Muscle of back (tissue), 13 donors: Measurements from ENCODE around the gene GNB4. TPM values are rescaled to one million over a fixed set of nuclear protein-coding genes. Genes with fewer than 3 reads are reported as not detected.

ENCODE experiments used
- DNase-seq, 3 donors: peaks; one replicate each; pipeline versions ENCODE4 v3.0.0 to v3.0.0-alpha.2; 2013
- long read RNA-seq, 9 donors: transcript quantifications; one replicate each; lab custom pipeline, GENCODE V29; 2026
- polyA plus RNA-seq, 10 donors: library from polyadenylated mRNA; unstranded; fragments of 120-200 nt; gene quantifications; one replicate each; pipeline ENCODE4 v1.2.1, GENCODE V29; 2013; ENCODE audit not compliant: insufficient read length in 10 of 10

Gene GNB4
- 10 to 100 TPM; 30.9 to 43.8 (median 35.4) TPM for polyA plus RNA-seq
- long read RNA-seq, donor 1, full-length matches to known transcripts = 3 of 3 reads
- long read RNA-seq, donor 1, partial matches to known transcripts = 0 of 3 reads
- long read RNA-seq, donor 1, other reads (novel, unspliced or antisense) = 0 of 3 reads
- long read RNA-seq, donor 2, full-length matches to known transcripts = 4 of 4 reads
- long read RNA-seq, donor 2, partial matches to known transcripts = 0 of 4 reads
- long read RNA-seq, donor 2, other reads (novel, unspliced or antisense) = 0 of 4 reads
- long read RNA-seq, donor 3 = 0 reads
- long read RNA-seq, donor 4, full-length matches to known transcripts = 5 of 5 reads
- long read RNA-seq, donor 4, partial matches to known transcripts = 0 of 5 reads
- long read RNA-seq, donor 4, other reads (novel, unspliced or antisense) = 0 of 5 reads
- long read RNA-seq, donor 5, full-length matches to known transcripts = 6 of 6 reads
- long read RNA-seq, donor 5, partial matches to known transcripts = 0 of 6 reads
- long read RNA-seq, donor 5, other reads (novel, unspliced or antisense) = 0 of 6 reads
- long read RNA-seq, donor 6, full-length matches to known transcripts = 15 of 15 reads
- long read RNA-seq, donor 6, partial matches to known transcripts = 0 of 15 reads
- long read RNA-seq, donor 6, other reads (novel, unspliced or antisense) = 0 of 15 reads
- long read RNA-seq, donor 7, full-length matches to known transcripts = 2 of 2 reads
- long read RNA-seq, donor 7, partial matches to known transcripts = 0 of 2 reads
- long read RNA-seq, donor 7, other reads (novel, unspliced or antisense) = 0 of 2 reads
- long read RNA-seq, donor 8, full-length matches to known transcripts = 8 of 16 reads
- long read RNA-seq, donor 8, partial matches to known transcripts = 8 of 16 reads
- long read RNA-seq, donor 8, other reads (novel, unspliced or antisense) = 0 of 16 reads
- long read RNA-seq, donor 9, full-length matches to known transcripts = 1 of 1 reads
- long read RNA-seq, donor 9, partial matches to known transcripts = 0 of 1 reads
- long read RNA-seq, donor 9, other reads (novel, unspliced or antisense) = 0 of 1 reads

DNA sequence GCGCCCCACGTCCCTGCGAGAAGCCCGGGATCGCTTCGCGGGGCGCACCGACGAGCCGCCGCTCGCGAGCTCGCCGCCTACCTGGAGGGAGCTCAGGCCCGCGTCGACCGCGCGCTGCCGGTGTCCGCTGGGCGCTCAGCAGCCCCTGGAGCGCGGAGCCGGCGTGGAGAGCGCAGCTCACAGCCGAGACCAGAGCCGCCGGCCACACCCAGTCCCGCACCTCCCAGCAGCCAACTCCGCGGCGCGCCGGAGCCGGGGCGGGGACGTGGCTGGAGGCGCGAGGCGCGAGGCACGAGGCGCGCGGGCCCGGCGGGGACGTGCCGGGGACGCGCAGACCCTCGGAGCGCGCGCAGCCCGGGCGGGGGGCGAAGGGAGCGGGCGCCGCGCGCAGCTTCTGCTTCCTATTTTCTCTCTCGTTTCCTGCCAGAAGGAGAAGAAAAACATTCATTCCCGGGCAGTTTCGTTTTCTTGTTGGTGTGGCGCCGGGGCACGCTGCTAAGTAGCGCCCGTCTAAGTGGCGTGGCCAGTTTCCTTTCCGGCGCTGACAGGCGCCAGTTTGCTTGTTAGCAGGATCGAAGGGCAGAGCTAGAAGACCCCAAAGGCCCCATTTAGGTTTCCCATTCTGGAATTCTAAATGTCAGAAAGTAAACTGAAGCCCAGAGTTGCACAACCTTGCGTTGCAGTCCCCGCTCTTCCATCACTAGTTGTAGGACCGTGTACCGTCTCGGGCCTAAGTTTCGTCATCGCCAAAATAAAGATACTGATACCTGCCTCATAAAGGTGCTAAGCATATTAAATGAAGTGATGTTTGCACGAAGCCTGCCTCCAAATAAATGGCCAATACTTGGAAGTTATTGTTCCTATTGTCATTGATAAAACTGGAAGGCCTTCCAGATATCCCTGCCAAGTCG is at the start of gene GNB4:
GNB4 (minus strand) TSS at position 206 of the 911 bp plus-strand sequence. CDS start 25,270 bp downstream, outside the sequence.
- DNase-seq = peak; percentile 92 to 97 (median 93)

DNA sequence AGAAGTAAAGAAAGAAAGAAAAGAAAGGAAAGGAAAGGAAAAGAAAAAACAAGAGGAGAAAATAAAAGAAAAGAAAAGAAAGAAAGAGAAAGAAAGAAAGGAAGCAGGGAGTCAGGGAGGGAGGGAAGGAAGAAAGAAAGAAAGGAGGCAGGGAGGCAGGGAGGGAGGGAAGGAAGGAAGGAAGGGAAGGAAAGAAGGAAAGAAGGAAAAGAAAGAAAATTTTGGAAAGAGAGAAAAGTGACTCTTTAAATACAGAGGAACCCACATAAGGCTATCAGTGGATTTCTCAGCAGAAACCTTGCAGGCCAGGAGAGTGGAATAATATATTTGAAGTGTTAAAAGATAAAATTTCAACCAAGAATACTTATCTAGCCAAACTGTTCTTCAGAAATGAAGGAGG is 44.2 kb upstream of the GNB4 start:
- DNase-seq = no peak

DNA sequence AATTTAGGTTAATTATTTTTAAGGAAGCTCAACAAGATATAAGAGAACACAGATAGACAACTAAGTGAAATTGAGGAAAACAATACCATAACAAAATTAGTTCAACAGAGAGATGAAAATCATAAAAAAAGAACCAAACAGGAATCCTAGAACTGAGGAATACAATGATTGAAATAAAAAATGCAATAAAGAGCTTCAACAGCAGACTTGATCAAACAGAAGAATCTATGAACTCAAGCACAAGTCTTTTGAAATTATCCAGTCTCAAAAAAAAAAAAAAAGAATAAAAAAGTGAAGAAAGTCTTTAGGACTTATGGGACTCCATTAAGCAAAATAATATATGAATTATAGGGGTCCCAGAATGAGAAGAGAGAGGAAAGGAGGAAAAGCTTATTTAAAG is 42.0 kb upstream of the GNB4 start:
- DNase-seq = no peak

DNA sequence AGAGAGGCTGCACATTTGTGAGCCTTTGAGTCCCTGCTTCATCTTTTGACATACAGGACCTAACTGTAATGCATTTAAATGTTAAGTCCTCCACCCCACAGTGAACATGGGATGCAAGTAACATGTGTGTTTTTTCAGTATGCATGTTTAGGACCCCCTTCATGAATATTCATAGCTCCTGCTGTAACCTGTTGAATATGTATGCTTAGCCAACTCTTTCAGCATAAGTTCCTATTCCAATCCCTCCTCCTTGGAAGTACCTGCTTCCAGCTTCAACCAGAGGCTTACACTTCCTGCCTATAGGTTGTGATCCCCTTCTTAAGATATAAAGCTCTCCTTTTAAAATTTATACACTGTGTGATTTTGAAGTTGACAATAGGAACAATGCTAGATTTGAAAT is 36.9 kb upstream of the GNB4 start:
- no peak for DNase-seq

DNA sequence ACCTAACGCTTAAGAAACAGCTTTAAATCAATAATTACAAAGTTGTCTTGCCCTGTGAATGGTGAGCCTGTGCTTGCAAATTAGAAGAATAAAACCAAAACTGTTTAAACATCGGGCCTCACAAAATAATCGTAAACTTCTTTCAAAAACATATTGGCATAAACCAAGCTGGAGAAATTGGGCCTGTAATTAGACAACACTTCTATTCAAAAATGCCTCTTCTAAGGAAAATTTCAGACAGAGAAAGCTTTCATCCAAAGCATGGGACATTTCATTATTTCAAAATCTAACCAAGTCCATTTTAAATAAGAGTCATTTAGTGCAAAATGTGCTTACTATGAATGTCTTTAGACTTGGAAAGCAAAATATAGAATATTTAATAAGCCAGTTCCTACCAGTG is 35.5 kb upstream of the GNB4 start:
- DNase-seq = no peak

DNA sequence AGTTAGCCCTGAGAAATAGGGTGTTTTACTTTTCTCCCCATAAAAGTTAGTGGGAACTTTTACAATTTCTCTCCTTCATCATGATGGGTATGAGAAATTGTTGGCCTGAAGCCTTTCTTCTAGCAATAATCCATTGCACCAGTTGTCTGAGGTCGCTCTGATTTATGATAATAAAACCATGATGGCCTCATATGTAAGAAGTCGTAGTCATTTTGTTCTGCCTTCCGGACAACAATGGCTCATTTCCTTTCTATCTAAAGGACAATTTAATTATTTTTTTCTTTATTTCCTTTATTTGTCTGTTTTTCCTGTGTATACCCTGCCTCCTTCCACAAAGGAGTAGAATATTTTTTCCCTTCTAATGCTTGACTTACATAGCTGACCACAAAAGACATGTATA is 31.6 kb upstream of the GNB4 start:
- no peak for DNase-seq

DNA sequence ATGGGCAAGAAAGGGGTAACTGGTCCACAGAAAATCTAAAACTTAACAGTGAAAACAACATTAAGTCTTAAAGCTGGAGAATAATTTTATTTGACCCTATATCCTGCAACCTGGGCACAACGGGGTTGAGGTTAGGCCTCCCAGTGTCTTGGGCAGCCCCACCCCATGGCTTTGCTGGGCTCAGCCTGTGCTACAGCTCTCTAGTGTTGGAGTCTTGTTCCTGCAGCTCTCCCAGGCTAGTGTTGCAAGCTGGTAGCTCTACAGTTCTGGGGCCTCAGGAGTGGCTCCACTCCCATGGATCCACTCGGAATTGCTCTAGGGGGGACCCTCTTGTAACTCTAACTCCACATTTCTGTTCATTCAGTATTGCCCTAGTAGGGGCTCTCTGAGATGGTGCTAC is 24.9 kb upstream of the GNB4 start:
- DNase-seq = no peak

DNA sequence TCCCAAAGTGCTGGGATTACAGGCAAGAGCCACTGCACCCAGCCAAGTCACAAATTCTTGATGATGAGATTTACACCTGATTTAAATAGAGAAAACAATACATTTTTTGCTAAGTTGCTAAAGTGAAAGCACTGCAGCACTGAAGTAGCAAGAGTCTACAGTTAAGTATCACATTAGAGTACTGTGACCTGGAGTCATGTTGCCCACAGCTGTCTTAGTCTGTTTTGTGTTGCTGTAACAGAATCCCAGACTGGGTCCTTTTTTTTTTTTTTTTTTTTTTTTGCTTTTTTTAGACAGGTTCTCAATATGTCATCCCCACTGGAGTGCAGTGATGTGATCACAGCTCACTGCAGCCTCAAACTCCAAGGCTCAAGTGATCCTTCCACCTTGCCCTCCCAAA is 23.2 kb upstream of the GNB4 start:
- peak in 1 of 3 donors; percentile 17 for DNase-seq

DNA sequence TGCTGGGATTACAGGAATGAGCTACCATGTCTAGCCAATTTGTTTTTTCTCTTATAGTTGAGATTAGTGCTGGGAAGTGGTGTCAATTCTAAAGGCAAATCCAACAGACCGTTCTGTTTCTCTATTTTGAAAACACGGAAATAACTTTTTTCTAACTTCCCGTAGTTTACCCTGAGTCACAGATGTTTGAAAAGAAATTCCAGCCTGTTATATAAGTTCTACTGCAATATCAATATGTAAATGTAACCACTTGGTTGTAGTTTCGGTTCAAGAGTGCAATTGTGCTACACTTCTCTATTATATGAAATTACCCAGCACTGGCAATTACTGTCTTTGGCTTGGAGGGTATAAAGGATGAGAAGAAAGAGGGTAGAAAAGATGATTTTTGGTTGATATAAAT is 22.3 kb upstream of the GNB4 start:
- no peak for DNase-seq

DNA sequence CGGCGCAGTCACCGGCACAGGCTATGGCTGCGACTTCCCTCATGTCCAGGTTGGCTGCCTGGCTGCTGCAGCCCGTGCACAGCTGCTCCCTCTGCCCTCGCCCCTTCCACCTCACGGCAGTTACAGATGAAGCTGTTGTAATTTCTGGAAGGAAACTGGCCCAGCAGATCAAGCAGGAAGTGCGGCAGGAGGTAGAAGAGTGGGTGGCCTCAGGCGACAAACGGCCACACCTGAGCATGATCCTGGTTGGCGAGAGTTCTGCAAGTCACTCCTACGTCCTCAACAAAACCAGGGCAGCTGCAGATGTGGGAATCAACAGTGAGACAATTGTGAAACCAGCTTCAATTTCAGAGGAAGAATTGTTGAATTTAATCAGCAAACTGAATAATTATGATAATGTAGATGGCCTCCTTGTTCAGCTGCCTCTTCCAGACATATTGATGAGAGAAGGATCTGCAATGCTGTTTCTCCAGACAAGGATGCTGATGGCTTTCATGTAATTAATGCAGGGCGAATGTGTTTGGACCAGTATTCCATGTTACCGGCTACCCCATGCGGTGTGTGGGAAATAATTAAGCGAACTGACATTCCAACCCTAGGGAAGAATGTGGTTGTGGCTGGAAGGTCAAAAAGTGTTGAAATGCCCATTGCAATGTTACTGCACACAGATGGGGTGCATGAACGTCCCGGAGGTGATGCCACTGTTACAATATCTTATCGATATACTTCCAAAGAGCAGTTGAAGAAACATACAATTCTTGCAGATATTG is 13.2 kb upstream of the GNB4 start:
- no peak for DNase-seq

DNA sequence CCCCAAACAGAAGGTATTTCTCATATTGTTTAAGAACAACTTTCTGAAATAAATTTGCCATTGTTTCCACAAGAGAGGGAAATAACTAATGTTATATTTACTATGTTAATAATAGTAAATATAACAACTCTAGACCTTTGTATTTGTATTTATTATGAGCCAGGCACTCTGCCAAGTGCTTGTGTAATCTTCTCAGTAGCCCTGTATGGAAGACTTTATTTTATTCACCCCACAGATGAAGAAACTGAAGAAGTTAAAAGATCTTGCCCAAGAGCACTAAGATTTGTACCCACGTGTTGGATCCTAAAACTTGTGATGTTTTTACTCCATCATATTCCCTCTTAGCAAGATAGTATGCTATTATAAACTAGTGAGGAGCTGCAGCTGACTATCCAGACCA is 12.0 kb upstream of the GNB4 start:
- no peak for DNase-seq

DNA sequence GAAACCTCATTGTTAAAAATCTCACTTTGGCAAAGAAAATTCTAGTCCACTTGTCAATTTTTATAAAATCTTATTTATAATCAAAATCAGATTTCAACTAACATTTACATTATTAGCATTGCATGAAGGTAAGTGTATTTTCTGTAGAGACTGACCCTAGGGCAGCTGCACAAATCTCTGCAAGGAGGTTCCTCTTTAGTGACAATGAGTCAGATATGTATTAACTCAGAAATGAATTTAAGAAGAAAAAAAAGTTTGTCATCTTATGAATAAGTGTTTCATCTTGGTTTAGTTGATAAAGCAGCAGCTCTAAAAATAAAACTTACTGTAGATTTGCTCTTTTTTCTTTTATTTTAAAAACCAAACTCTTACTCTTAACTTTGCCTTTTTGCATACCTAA is 9.0 kb upstream of the GNB4 start:
- no peak for DNase-seq

DNA sequence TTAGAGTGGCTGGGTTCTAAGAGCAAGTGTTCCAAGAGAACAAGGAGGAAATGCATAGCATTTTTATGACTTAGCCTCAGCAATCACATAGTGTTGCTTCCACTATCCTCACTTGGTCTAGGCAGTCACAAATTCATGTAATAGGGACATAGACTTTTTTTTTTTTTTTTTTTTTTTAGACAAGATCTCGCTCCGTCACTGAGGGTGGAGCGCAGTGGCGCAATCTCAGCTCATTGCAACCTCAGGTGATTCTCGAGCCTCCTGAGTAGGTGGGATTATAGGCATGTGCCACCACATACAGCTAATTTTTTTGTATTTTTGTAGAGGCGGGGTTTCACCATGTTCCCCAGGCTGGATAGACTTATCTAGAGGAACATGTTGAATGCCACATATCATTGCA is 4.7 kb upstream of the GNB4 start:
- no peak for DNase-seq

DNA sequence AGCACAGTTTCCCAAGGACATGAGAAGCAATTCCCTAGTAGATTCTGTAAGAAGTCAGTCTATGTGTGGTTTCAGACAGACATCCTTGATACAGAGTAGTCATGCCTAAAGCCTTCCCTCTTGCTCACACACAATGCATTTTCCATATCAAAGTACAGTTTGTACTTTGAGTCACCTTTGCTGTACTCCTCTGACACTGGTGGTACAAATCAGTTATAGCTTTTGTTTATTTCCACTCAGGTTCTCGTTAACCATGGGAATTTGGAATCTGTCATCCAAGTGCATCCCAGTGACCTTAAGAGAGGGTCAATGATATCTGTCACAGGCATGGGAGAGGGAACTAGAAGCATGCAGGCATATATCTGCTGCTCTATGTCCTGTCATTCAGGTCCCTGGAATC is 3.6 kb upstream of the GNB4 start:
- DNase-seq = no peak

DNA sequence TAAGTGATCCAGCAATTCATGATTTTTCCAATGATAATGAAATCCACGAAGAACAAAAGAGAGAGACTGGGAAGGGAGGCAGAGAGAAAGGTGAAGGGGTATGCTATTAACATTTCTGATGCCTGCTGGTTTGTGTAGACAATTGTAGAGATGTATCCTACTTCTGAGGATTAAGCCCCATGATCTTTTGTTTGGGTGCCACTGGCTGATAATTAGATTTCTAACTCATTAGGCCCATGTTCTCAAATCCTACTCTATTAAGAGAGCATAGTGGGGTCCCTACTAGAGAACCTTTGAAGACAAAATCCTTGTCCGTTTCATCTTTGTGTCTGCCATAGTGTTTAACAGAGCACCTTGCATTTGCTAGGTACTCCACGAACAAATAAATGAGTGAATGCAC is 2.7 kb upstream of the GNB4 start:
- DNase-seq = no peak

DNA sequence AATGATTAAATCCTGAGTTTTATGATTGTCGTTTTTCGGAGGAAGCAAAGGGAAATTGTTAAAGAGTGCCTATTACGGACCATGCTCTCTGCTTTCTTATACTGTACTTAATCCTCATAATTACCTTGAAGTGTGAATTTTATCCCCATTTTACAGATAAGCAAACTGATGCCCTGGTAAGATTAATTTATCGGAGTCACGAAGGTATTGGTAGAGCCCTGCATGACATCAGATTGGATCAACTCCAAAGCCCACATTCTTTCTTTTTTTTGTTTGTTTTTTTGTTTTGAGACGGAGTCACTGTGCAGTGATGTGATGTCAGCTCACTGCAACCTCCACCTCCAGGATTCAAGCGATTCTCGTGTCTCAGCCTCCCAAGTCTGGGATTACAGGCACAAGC is 1.6 kb upstream of the GNB4 start:
- DNase-seq = peak in 1 of 3 donors; percentile 30

DNA sequence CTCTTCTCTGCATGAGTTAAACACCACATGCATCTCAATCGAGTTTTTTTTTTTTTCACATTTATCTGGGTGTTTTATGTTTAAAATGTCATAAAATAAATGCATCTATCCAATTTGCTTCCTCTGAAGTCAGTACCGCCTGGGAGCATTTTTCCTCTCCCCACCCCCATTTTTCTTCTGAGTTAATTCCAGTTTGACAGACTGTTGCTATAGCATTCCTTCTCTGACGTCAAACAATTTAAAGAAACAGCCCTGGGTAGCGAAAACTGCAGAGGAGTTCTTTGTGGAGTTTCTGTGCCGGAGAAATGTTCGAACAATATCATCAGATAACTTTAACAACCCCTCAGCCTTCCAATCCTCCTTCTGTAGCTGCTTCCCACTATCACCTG is 900 bp upstream of the GNB4 start:
- DNase-seq = peak; percentile 86 to 93 (median 87)

DNA sequence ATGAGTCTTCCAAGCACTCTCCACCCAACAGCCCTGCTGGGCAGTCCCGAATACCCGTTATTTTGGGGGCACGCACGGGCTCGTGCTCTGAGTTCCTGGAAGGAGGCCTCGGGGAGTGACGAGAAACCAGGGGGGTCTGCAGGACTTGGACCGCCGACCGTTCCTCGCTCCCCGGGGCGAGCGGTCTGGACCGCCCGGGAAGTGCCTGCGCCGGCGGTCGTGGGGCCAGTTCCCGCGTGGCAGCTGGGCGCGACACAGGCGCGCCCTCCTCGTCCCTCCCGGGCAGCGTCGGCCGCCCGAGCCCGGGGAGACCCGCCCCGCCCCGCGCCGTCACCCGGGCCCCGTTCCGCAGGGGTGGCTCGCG is 387 bp downstream of the GNB4 start:
- DNase-seq = peak in 2 of 3 donors; percentile 72 to 89

DNA sequence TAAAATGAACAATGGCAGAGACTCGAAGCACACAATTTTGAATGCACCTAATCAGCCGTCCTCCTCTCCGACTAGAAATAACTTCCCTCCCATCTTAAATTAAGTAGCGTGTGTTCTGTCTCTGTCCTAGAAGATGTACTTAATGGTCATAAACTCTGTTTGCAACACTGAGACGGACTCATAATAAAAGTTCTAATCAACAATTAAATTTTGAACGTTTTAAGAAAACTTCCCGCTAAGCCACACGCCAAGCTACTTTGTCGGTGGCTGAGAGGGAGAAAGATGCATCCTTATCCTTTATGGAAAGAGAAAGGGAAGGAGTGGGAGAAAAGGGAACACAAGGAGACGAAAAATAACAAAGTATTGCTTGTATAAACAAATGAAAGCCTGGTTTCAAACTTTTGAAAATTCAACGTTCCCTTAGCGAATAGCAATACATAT is 989 bp downstream of the GNB4 start:
- DNase-seq = peak; percentile 27 to 77 (median 52)

DNA sequence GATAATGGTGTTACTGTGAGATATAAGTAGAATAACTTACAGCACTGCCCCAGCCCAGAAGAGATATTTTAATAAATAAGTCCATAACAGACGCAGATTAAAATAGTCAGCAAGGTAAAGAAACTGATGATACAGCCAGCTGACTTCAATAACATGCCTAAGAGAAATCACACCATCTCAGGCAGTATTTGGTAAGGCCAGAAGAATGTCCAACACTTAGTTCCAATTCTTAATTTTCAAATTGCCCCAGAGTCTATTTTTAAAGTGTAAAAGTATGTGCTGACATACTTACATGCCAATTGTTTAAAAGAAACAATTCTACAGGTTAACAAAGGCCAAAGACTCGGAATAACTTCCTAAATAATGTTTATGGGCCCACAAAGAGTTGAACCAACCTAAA is 1.6 kb downstream of the GNB4 start:
- DNase-seq = peak; percentile 12 to 37 (median 18)

DNA sequence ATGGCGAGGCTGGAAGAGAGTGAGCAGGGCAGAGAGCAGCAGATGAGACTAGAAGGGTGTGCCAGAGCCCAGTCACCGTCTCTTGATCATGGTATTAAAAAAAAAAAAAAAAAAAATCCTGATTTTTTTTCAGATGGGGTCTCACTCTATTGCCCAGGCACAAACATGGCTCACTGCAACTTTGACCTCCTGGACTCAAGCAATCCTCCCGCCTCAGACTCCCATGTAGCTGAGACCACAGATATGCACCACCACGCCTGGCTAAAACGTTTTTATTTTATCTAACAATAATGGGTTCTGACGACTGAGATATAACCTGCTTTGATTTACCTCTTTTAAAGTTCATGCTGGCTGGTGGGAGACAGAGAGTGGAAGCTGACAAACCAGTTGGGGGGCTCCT is 4.0 kb downstream of the GNB4 start:
- no peak for DNase-seq
